SK-N-SH (cell line): ENCODE measurements around the gene MRPL43. TPM values are rescaled to one million over a fixed set of nuclear protein-coding genes. Genes with fewer than 3 reads are reported as not detected.

Experiments
- CTCF ChIA-PET: fragments of 300-600, 350-600 bp; formaldehyde crosslinking; extraction: SDS; loops from one replicate; lab custom pipeline; 2021; lab: Yijun Ruan, JAX
- POLR2A ChIA-PET: fragments of 350-600 bp; sonication (Branson Sonifier 250); formaldehyde crosslinking; extraction: SDS; loops from one replicate; lab custom pipeline; 2020; ENCODE audit warnings: antibody characterized with exemption, inconsistent platforms; lab: Yijun Ruan, JAX
- DNase-seq: peaks from one replicate; pipeline ENCODE4 v3.0.0; 2012
- H2AFZ ChIP-seq: fragments of 200-600 bp; sonication (generic); 2 replicates; pipeline ENCODE4 v1.8.1; 2016; ENCODE audit warnings: antibody characterized with exemption, mild to moderate bottlenecking, low read depth
- H3F3A ChIP-seq: fragments of 200-600 bp; sonication (generic); replicated peaks from 2 replicates; pipeline ENCODE3; 2016; ENCODE audit warnings: antibody characterized with exemption, mild to moderate bottlenecking; ENCODE audit not compliant: insufficient read depth
- H3K27ac ChIP-seq, 2 experiments: fragments of 200-500 bp in 1 of 2; fragments of 200-600 bp in 1 of 2; sonication (Bioruptor generic) in 1 of 2; sonication (generic), shearing (Covaris generic) in 1 of 2; 2 replicates each; pipeline versions ENCODE4 v1.5.1 to v1.6.1; 2014 to 2016; ENCODE audit warnings: low read depth in 2 of 2, inconsistent platforms in 1 of 2, low read length in 1 of 2, mild to moderate bottlenecking in 1 of 2, mixed read lengths in 1 of 2
- H3K27me3 ChIP-seq: fragments of 200-600 bp; sonication (generic), shearing (Covaris generic); 2 replicates; pipeline ENCODE4 v1.6.1; 2016; ENCODE audit warnings: mixed run types; ENCODE audit not compliant: insufficient read depth
- H3K36me3 ChIP-seq, 2 experiments: fragments of 200-500 bp in 1 of 2; fragments of 200-600 bp in 1 of 2; sonication (Bioruptor generic) in 1 of 2; sonication (generic) in 1 of 2; replicated peaks in 1 of 2; 2 replicates each; pipeline versions ENCODE3 to v1.5.1; 2014 to 2016; ENCODE audit warnings: low read length in 1 of 2, mild to moderate bottlenecking in 1 of 2; ENCODE audit not compliant: insufficient read depth in 2 of 2, control insufficient read depth in 1 of 2
- H3K4me1 ChIP-seq, 2 experiments: fragments of 200-500 bp in 1 of 2; fragments of 200-600 bp in 1 of 2; sonication (Bioruptor generic) in 1 of 2; sonication (generic), shearing (Covaris generic) in 1 of 2; 2 replicates each; pipeline versions ENCODE4 v1.5.1 to v1.6.1; 2014 to 2016; ENCODE audit warnings: low read depth in 1 of 2, low read length in 1 of 2, mixed run types in 1 of 2; ENCODE audit not compliant: insufficient read depth in 2 of 2, control insufficient read depth in 1 of 2
- H3K4me2 ChIP-seq: fragments of 200-600 bp; sonication (generic), shearing (Covaris generic); 2 replicates; pipeline ENCODE4 v1.6.1; 2017; ENCODE audit warnings: mixed run types
- H3K4me3 ChIP-seq, 2 experiments: fragments of 200-500 bp in 1 of 2; fragments of 200-600 bp in 1 of 2; sonication (Bioruptor generic) in 1 of 2; sonication (generic), shearing (Covaris generic) in 1 of 2; 2 replicates each; pipeline versions ENCODE4 v1.5.1 to v1.8.1; 2014 to 2016; ENCODE audit warnings: low read depth in 2 of 2, inconsistent platforms in 1 of 2, low read length in 1 of 2, mild to moderate bottlenecking in 1 of 2, mixed read lengths in 1 of 2, moderate library complexity in 1 of 2
- H3K79me2 ChIP-seq: fragments of 200-600 bp; sonication (generic); 2 replicates; pipeline ENCODE4 v1.8.1; 2017; ENCODE audit warnings: mild to moderate bottlenecking; ENCODE audit not compliant: insufficient read depth
- H3K9ac ChIP-seq: fragments of 200-600 bp; sonication (generic); 2 replicates; pipeline ENCODE4 v1.6.1; 2017; ENCODE audit warnings: mixed run types
- H3K9me2 ChIP-seq: fragments of 200-600 bp; sonication (generic); 2 replicates; pipeline ENCODE4 v1.6.1; 2017; ENCODE audit warnings: mixed run types
- H3K9me3 ChIP-seq: fragments of 200-600 bp; sonication (generic); 2 replicates; pipeline ENCODE4 v1.6.1; 2017; ENCODE audit warnings: mixed run types, mild to moderate bottlenecking, moderate library complexity
- H4K20me1 ChIP-seq: fragments of 200-600 bp; sonication (generic); 2 replicates; pipeline ENCODE4 v1.6.1; 2017; ENCODE audit warnings: mild to moderate bottlenecking, mixed run types; ENCODE audit not compliant: insufficient read depth
- CHD2 ChIP-seq: fragments of 150-350 bp; IDR thresholded peaks from 2 replicates; pipeline ENCODE4 v1.6.1; 2018; ENCODE audit warnings: low read length; ENCODE audit not compliant: partially characterized antibody
- EP300 ChIP-seq, 2 experiments: IDR thresholded peaks; 2 replicates each; pipeline versions ENCODE4 v1.4.0 to v1.6.1; 2012; ENCODE audit warnings: borderline replicate concordance in 1 of 2, low read depth in 1 of 2, low read length in 1 of 2
- FOXJ3 ChIP-seq: sonication (generic); formaldehyde crosslinking; IDR thresholded peaks from 2 replicates; pipeline ENCODE4 v1.5.1; 2020; ENCODE audit warnings: mild to moderate bottlenecking, missing genetic modification reagents
- FOXM1 ChIP-seq: IDR thresholded peaks from 2 replicates; pipeline ENCODE4 v1.4.0; 2012; ENCODE audit warnings: low read depth, mild to moderate bottlenecking
- GABPA ChIP-seq: IDR thresholded peaks from 2 replicates; pipeline ENCODE4 v1.4.0; 2012; ENCODE audit warnings: low read depth, mild to moderate bottlenecking
- MEF2A ChIP-seq: IDR thresholded peaks from 2 replicates; pipeline ENCODE4 v1.4.0; 2012; ENCODE audit warnings: low read depth, borderline replicate concordance
- MXI1 ChIP-seq: IDR thresholded peaks from 2 replicates; pipeline ENCODE4 v1.6.1; 2012; ENCODE audit warnings: mild to moderate bottlenecking, low read depth, low read length, improper control_type of control experiment
- NFIC ChIP-seq: IDR thresholded peaks from 2 replicates; pipeline ENCODE4 v1.4.0; 2012; ENCODE audit warnings: borderline replicate concordance
- RCOR1 ChIP-seq: fragments of 150-350 bp; IDR thresholded peaks from 2 replicates; pipeline ENCODE4 v1.6.1; 2017; ENCODE audit warnings: antibody characterized with exemption, low read length
- RFX5 ChIP-seq: IDR thresholded peaks from 2 replicates; pipeline ENCODE4 v1.6.1; 2012; ENCODE audit warnings: mild to moderate bottlenecking, improper control_type of control experiment, low read length
- WGBS: methylation state at CpG from one replicate; pipeline ENCODE4 v1.1.6; 2017; ENCODE audit warnings: low lambda C conversion rate; 5-methylcytosine and 5-hydroxymethylcytosine counted together
- polyA plus RNA-seq, 3 experiments: library from polyadenylated mRNA; depleted of rRNA; stranded (reverse); fragments of >200 nt; gene quantifications; 2 replicates each; pipeline ENCODE4 v1.2.3, GENCODE V29; 2012
- TF ChIP-seq, protein P1 (sequence below): fragments of 150-350 bp; IDR thresholded peaks from 2 replicates; pipeline ENCODE4 v1.6.1; 2017; ENCODE audit warnings: antibody characterized with exemption, low read length, low read depth, borderline replicate concordance

MRPL43 gene
- polyA plus RNA-seq, 1 of the 3 experiments (the other 2 are of a cell fraction), result 208 TPM

- Histone ChIP-seq H3K36me3 (no peaks in the 10 kb centered on the region), H3K4me1 (peaks cover 0 to 28% of the 10 kb centered on the region in 2 experiments; a peak in 1 of 4 replicates), H3F3A (peaks cover 3% of the 10 kb centered on the region), H3K9me2 (no peaks in the 10 kb centered on the region), H3K79me2 (peaks cover 6% of the 10 kb centered on the region; the same call in 1 of the 2 replicates), H3K27me3 (no peaks in the 10 kb centered on the region), H3K9ac (no peak overlapping the region), H3K4me3 (no peak overlapping the region), H4K20me1 (no peaks in the 10 kb centered on the region), H3K27ac (no peak overlapping the region), H3K9me3 (no peaks in the 10 kb centered on the region), H3K4me2 (no peak overlapping the region), H2AFZ (no peak overlapping the region)
- WGBS, result 86% methylated on average over 10 of the region's 10 CpGs
- DNase-seq, result no peak
- ChIA-PET POLR2A (no interaction called here), CTCF (interaction anchor here (0.6 to 15.0 kb wide), 10 partner anchors 10 to 69 kb away, joined by 3 to 198 read pairs (median 3); partner anchors contain the start of gene LZTS2)
- TF ChIP-seq, protein P1, sequence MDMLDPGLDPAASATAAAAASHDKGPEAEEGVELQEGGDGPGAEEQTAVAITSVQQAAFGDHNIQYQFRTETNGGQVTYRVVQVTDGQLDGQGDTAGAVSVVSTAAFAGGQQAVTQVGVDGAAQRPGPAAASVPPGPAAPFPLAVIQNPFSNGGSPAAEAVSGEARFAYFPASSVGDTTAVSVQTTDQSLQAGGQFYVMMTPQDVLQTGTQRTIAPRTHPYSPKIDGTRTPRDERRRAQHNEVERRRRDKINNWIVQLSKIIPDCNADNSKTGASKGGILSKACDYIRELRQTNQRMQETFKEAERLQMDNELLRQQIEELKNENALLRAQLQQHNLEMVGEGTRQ, result no peak
- no peak for TF ChIP-seq MXI1
- TF ChIP-seq FOXJ3 (CRISPR knock-in tag), result no peak
- no peak for TF ChIP-seq CHD2
- no peak for TF ChIP-seq GABPA
These were observed 39.9 kb upstream of the MRPL43 start for GRCh38 chr10:101027106-101027720.

- Histone ChIP-seq H3K36me3 (no peaks in the 10 kb centered on the region), H3F3A (no peaks in the 10 kb centered on the region), H3K4me2 (no peak overlapping the region), H3K27ac (no peak overlapping the region), H3K27me3 (no peaks in the 10 kb centered on the region), H3K9me2 (no peaks in the 10 kb centered on the region), H3K9me3 (no peaks in the 10 kb centered on the region), H3K79me2 (no peaks in the 10 kb centered on the region), H4K20me1 (no peaks in the 10 kb centered on the region), H3K9ac (no peak overlapping the region), H2AFZ (no peak overlapping the region), H3K4me3 (no peak overlapping the region), H3K4me1 (peaks cover 0 to 7% of the 10 kb centered on the region in 2 experiments; a peak in 1 of 4 replicates)
- no peak for DNase-seq
- 91% methylated on average over 6 of the region's 15 CpGs for WGBS
- POLR2A ChIA-PET, result no interaction called here
- no peak for TF ChIP-seq EP300 (IDR thresholded peaks at IDR 0.05; ENCODE audit: borderline replicate concordance in 1 of 2, low read depth in 1 of 2, low read length in 1 of 2)
- TF ChIP-seq, protein P1, result no peak
- no peak for TF ChIP-seq RFX5
- no peak for TF ChIP-seq NFIC
- TF ChIP-seq MEF2A, result no peak
- no peak for TF ChIP-seq RCOR1
- no peak for TF ChIP-seq FOXM1
- CTCF ChIA-PET, result interaction anchor here (0.6 to 15.0 kb wide), 4 partner anchors 6 to 73 kb away, joined by 3 to 198 read pairs (median 3); no protein-coding TSS in a partner anchor
These were observed 35.8 kb upstream of the MRPL43 start for GRCh38 chr10:101022967-101023705.
